ENCODE measurements around the gene F8. TPM values are rescaled to one million over a fixed set of nuclear protein-coding genes. Genes with fewer than 3 reads are reported as not detected.
A peak's percentile ranks its signal among the peaks of the same experiment; 100 is the strongest.

Gene F8
- total RNA-seq, 1 experiment from 2014 or later: 0.20 TPM

- Histone ChIP-seq H3K36me3 (ENCODE audit: control insufficient read depth, insufficient read depth, low read length) (no peaks in the 10 kb centered on the region), H3K4me1 (no peaks in the 10 kb centered on the region), H3K4me3 (ENCODE audit: low read depth, low read length) (no peak overlapping the region), H3K27me3 (replicated peaks; ENCODE audit: control insufficient read depth, insufficient read depth, low read length) (no peaks in the 10 kb centered on the region), H3K9me3 (no peaks in the 10 kb centered on the region)
- Mint-ChIP-seq H3K4me1 (ENCODE audit: low read depth, unreplicated experiment) (no peaks in the 10 kb centered on the region), H3K36me3 (ENCODE audit: insufficient read depth, unreplicated experiment) (peaks cover 6% of the 10 kb centered on the region), H3K27ac (ENCODE audit: unreplicated experiment) (no peak overlapping the region), H3K4me3 (ENCODE audit: unreplicated experiment) (no peak overlapping the region), H3K27me3 (ENCODE audit: insufficient read depth, unreplicated experiment) (no peaks in the 10 kb centered on the region), H3K9me3 (ENCODE audit: unreplicated experiment) (no peaks in the 10 kb centered on the region)
- CTCF ChIA-PET: interaction anchor here (1.0 kb wide), 1 partner anchor 30 kb away, joined by 5 read pairs; the partner anchor contains the start of gene FUNDC2
- DNase-seq: peak; percentile 49 to 52
- intact Hi-C loops (cut with micrococcal nuclease; ENCODE audit: unreplicated experiment): loop anchor here (1.0 kb wide), 2 partner anchors 76 to 139 kb away; no protein-coding TSS in a partner anchor
- POLR2A ChIA-PET: no interaction called here
- TF ChIP-seq, protein P1, sequence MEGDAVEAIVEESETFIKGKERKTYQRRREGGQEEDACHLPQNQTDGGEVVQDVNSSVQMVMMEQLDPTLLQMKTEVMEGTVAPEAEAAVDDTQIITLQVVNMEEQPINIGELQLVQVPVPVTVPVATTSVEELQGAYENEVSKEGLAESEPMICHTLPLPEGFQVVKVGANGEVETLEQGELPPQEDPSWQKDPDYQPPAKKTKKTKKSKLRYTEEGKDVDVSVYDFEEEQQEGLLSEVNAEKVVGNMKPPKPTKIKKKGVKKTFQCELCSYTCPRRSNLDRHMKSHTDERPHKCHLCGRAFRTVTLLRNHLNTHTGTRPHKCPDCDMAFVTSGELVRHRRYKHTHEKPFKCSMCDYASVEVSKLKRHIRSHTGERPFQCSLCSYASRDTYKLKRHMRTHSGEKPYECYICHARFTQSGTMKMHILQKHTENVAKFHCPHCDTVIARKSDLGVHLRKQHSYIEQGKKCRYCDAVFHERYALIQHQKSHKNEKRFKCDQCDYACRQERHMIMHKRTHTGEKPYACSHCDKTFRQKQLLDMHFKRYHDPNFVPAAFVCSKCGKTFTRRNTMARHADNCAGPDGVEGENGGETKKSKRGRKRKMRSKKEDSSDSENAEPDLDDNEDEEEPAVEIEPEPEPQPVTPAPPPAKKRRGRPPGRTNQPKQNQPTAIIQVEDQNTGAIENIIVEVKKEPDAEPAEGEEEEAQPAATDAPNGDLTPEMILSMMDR (IDR thresholded peaks at IDR 0.05; ENCODE audit: insufficient read depth in 1 of 2, low read depth in 1 of 2, low read length in 1 of 2, severe bottlenecking in 1 of 2, unreplicated experiment in 1 of 2): peak; percentile 44 to 58
- BruUV-seq (replicated peaks): no TSS peak
These were observed 34.6 kb upstream of the F8 start for GRCh38 chrX:155056877-155057792.

GRCh38 chrX:155056471-155056870 lies 33.9 kb upstream of the F8 start:
- Histone ChIP-seq H3K4me3 (ENCODE audit: low read depth, low read length) (no peak overlapping the region), H3K4me1 (no peaks in the 10 kb centered on the region), H3K27me3 (replicated peaks; ENCODE audit: control insufficient read depth, insufficient read depth, low read length) (no peaks in the 10 kb centered on the region), H3K36me3 (ENCODE audit: control insufficient read depth, insufficient read depth, low read length) (no peaks in the 10 kb centered on the region), H3K9me3 (no peaks in the 10 kb centered on the region)
- TF ChIP-seq, protein P1 (IDR thresholded peaks at IDR 0.05; ENCODE audit: insufficient read depth in 1 of 2, low read depth in 1 of 2, low read length in 1 of 2, severe bottlenecking in 1 of 2, unreplicated experiment in 1 of 2): no peak
- Mint-ChIP-seq H3K4me1 (ENCODE audit: low read depth, unreplicated experiment) (no peaks in the 10 kb centered on the region), H3K27me3 (ENCODE audit: insufficient read depth, unreplicated experiment) (no peaks in the 10 kb centered on the region), H3K4me3 (ENCODE audit: unreplicated experiment) (no peak overlapping the region), H3K27ac (ENCODE audit: unreplicated experiment) (no peak overlapping the region), H3K36me3 (ENCODE audit: insufficient read depth, unreplicated experiment) (peaks cover under 1% of the 10 kb centered on the region), H3K9me3 (ENCODE audit: unreplicated experiment) (no peaks in the 10 kb centered on the region)
- no TSS peak for BruUV-seq (replicated peaks)
- no peak for DNase-seq
- intact Hi-C loops (cut with micrococcal nuclease; ENCODE audit: unreplicated experiment): no loop called here
- POLR2A ChIA-PET: no interaction called here
- CTCF ChIA-PET: interaction anchor here (1.0 kb wide), 1 partner anchor 30 kb away, joined by 5 read pairs; the partner anchor contains the start of gene FUNDC2

- no peaks in the 10 kb centered on the region for H3K9me3 Mint-ChIP-seq (ENCODE audit: unreplicated experiment)
- no peaks in the 10 kb centered on the region for H3K36me3 Mint-ChIP-seq (ENCODE audit: insufficient read depth, unreplicated experiment)
- H3K27me3 Mint-ChIP-seq (ENCODE audit: insufficient read depth, unreplicated experiment): no peaks in the 10 kb centered on the region
- H3K27me3 ChIP-seq (replicated peaks; ENCODE audit: control insufficient read depth, insufficient read depth, low read length): no peaks in the 10 kb centered on the region
- intact Hi-C loops (cut with micrococcal nuclease; ENCODE audit: unreplicated experiment): no loop called here
- no peak overlapping the region for H3K27ac Mint-ChIP-seq (ENCODE audit: unreplicated experiment)
- no peaks in the 10 kb centered on the region for H3K4me1 Mint-ChIP-seq (ENCODE audit: low read depth, unreplicated experiment)
- BruUV-seq (replicated peaks): no TSS peak
- DNase-seq: no peak
- TF ChIP-seq, protein P1 (IDR thresholded peaks at IDR 0.05; ENCODE audit: insufficient read depth in 1 of 2, low read depth in 1 of 2, low read length in 1 of 2, severe bottlenecking in 1 of 2, unreplicated experiment in 1 of 2): no peak
- H3K4me1 ChIP-seq: no peaks in the 10 kb centered on the region
- no peak overlapping the region for H3K4me3 ChIP-seq (ENCODE audit: low read depth, low read length)
- no peak overlapping the region for H3K4me3 Mint-ChIP-seq (ENCODE audit: unreplicated experiment)
- ChIA-PET POLR2A (no interaction called here), CTCF (no interaction called here)
- no peaks in the 10 kb centered on the region for H3K36me3 ChIP-seq (ENCODE audit: control insufficient read depth, insufficient read depth, low read length)
- no peaks in the 10 kb centered on the region for H3K9me3 ChIP-seq
These were observed 33.0 kb upstream of the F8 start for GRCh38 chrX:155055494-155055893.
